Hepatocyte (in vitro differentiated cells): ENCODE data around the gene SCAMP2.

Experiments used
- EZH2 ChIP-seq: fragments of 200-600 bp; sonication (generic); IDR thresholded peaks from 2 replicates; pipeline ENCODE4 v1.6.1; 2016; ENCODE audit warnings: antibody characterized with exemption, mild to moderate bottlenecking, borderline replicate concordance
- TF ChIP-seq, protein P1 (sequence below): fragments of 200-600 bp; sonication (generic); IDR thresholded peaks from 2 replicates; pipeline ENCODE4 v1.5.1; 2016; ENCODE audit warnings: antibody characterized with exemption, mild to moderate bottlenecking; ENCODE audit not compliant: poor library complexity

DNA sequence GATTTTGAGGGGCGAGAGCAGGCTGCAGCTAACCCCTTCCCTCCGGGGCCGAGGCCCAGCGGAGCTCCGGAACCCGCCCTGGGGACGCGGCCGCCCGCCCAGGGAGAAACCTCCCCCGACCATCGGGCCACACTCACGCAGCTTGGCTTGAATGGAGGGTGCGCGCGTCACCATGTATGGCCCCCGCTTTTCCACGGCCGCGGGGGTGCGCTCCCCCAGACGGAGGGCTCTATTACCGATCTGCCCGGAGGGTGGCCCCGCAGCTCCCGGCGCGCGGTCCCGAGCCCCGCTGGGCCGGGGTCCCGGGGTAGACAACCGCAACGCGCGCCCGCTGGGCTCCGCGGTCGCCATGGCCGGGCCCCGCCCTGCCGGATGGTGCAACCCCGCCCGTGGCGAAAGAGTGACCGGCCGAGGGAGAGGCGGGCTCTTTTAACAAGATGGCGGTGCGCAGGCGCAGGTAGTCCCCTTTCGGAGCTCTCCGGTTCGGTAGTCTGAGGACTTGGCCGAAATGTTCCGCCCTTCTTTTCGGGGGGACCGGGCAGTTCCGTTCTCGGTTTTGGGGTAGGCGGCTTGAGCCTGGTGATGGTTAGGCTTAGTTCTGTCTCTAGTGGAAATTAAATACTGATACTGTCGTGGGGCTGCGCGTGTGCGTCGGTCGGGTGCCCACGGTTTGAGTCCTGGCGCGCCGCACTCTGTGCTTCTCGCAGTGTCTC is 33.4 kb upstream of the SCAMP2 start, which contains the start of gene FAM219B:
- no peak for TF ChIP-seq EZH2
- TF ChIP-seq, protein P1, sequence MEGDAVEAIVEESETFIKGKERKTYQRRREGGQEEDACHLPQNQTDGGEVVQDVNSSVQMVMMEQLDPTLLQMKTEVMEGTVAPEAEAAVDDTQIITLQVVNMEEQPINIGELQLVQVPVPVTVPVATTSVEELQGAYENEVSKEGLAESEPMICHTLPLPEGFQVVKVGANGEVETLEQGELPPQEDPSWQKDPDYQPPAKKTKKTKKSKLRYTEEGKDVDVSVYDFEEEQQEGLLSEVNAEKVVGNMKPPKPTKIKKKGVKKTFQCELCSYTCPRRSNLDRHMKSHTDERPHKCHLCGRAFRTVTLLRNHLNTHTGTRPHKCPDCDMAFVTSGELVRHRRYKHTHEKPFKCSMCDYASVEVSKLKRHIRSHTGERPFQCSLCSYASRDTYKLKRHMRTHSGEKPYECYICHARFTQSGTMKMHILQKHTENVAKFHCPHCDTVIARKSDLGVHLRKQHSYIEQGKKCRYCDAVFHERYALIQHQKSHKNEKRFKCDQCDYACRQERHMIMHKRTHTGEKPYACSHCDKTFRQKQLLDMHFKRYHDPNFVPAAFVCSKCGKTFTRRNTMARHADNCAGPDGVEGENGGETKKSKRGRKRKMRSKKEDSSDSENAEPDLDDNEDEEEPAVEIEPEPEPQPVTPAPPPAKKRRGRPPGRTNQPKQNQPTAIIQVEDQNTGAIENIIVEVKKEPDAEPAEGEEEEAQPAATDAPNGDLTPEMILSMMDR: no peak
